Neural cell (in vitro differentiated cells): ENCODE data around the gene C1R. TPM values are rescaled to one million over a fixed set of nuclear protein-coding genes. Genes with fewer than 3 reads are reported as not detected.

Source experiments
- H2AFZ ChIP-seq: fragments of 200-600, 300-800 bp; sonication (generic), shearing (Covaris generic); 2 replicates; pipeline ENCODE4 v1.6.0; 2014; ENCODE audit warnings: low read depth, mild to moderate bottlenecking, antibody characterized with exemption, low read length, moderate library complexity
- H3F3A ChIP-seq: fragments of 200-600 bp; shearing (Covaris generic); 2 replicates; pipeline ENCODE4 v1.6.1; 2016; ENCODE audit warnings: mild to moderate bottlenecking, moderate library complexity, mixed read lengths, antibody characterized with exemption, low read length; ENCODE audit not compliant: insufficient read depth, poor library complexity, severe bottlenecking
- H3K27ac ChIP-seq: fragments of 200-600, 300-800 bp; sonication (generic), shearing (Covaris generic); 2 replicates; pipeline ENCODE4 v1.5.1; 2014; ENCODE audit warnings: mild to moderate bottlenecking, low read length, moderate library complexity
- H3K27me3 ChIP-seq: fragments of 300-800, 200-600 bp; sonication (generic), shearing (Covaris generic); 2 replicates; pipeline ENCODE4 v1.6.0; 2014; ENCODE audit warnings: mild to moderate bottlenecking, low read depth, low read length, moderate library complexity; ENCODE audit not compliant: insufficient read depth
- H3K36me3 ChIP-seq: fragments of 300-800, 200-600 bp; sonication (generic), shearing (Covaris generic); 2 replicates; pipeline ENCODE4 v1.5.1; 2014; ENCODE audit warnings: mild to moderate bottlenecking, antibody characterized with exemption, low read length, moderate library complexity; ENCODE audit not compliant: insufficient read depth
- H3K4me2 ChIP-seq: fragments of 300-800, 200-600 bp; sonication (generic), shearing (Covaris generic); 2 replicates; pipeline ENCODE4 v1.6.0; 2014; ENCODE audit warnings: mild to moderate bottlenecking, low read length
- H3K4me3 ChIP-seq: fragments of 300-800, 200-600 bp; sonication (generic), shearing (Covaris generic); 2 replicates; pipeline ENCODE4 v1.5.1; 2014; ENCODE audit warnings: mild to moderate bottlenecking, low read length, moderate library complexity
- H3K79me2 ChIP-seq: fragments of 200-600 bp; shearing (Covaris generic); replicated peaks from 2 replicates; pipeline ENCODE4 v1.6.0; 2014; ENCODE audit warnings: mild to moderate bottlenecking, low read length, moderate library complexity; ENCODE audit not compliant: insufficient read depth
- H3K9ac ChIP-seq: fragments of 300-800, 200-600 bp; sonication (generic), shearing (Covaris generic); 2 replicates; pipeline ENCODE4 v1.6.1; 2016; ENCODE audit warnings: mild to moderate bottlenecking, low read length, mixed read lengths
- H3K9me2 ChIP-seq: fragments of 200-600 bp; shearing (Covaris generic); 2 replicates; pipeline ENCODE4 v1.6.1; 2016; ENCODE audit warnings: mild to moderate bottlenecking, low read length, mixed read lengths; ENCODE audit not compliant: insufficient read depth
- H3K9me3 ChIP-seq: fragments of 200-600, 300-800 bp; sonication (generic), shearing (Covaris generic); 2 replicates; pipeline ENCODE4 v1.6.1; 2016; ENCODE audit warnings: mild to moderate bottlenecking, mixed run types, low read length, moderate library complexity, mixed read lengths
- H4K20me1 ChIP-seq: fragments of 200-600 bp; shearing (Covaris generic); 2 replicates; pipeline ENCODE4 v1.6.1; 2016; ENCODE audit warnings: mild to moderate bottlenecking, mixed run types; ENCODE audit not compliant: insufficient read depth
- CTCF ChIP-seq: fragments of 450-650 bp; IDR thresholded peaks from 2 replicates; pipeline ENCODE4 v1.5.1; 2014; ENCODE audit warnings: antibody characterized with exemption, mild to moderate bottlenecking, moderate library complexity; ENCODE audit not compliant: poor library complexity, severe bottlenecking
- EP300 ChIP-seq: fragments of 450-650 bp; conservative IDR thresholded peaks from 2 replicates; pipeline ENCODE4 v1.6.1; 2014; ENCODE audit warnings: antibody characterized with exemption, mild to moderate bottlenecking, moderate library complexity; ENCODE audit not compliant: poor library complexity, severe bottlenecking
- EZH2 ChIP-seq: fragments of 200-600, 300-800 bp; shearing (Covaris generic), sonication (generic); IDR thresholded peaks from 2 replicates; pipeline ENCODE4 v1.6.1; 2014; ENCODE audit warnings: antibody characterized with exemption, low read length, borderline replicate concordance, mild to moderate bottlenecking; ENCODE audit not compliant: insufficient read depth, poor library complexity, severe bottlenecking
- MXI1 ChIP-seq: fragments of 450-650 bp; conservative IDR thresholded peaks from 2 replicates; pipeline ENCODE4 v1.6.1; 2014; ENCODE audit warnings: antibody characterized with exemption, mild to moderate bottlenecking; ENCODE audit not compliant: poor library complexity, severe bottlenecking
- POLR2AphosphoS5 ChIP-seq: IDR thresholded peaks from 2 replicates; pipeline ENCODE4 v1.6.1; 2012
- RAD21 ChIP-seq: fragments of 450-650 bp; conservative IDR thresholded peaks from 2 replicates; pipeline ENCODE4 v1.6.1; 2014; ENCODE audit warnings: antibody characterized with exemption, mild to moderate bottlenecking, moderate library complexity
- REST ChIP-seq: IDR thresholded peaks from 2 replicates; pipeline ENCODE4 v1.6.1; 2012; ENCODE audit warnings: borderline replicate concordance
- SMC3 ChIP-seq: fragments of 450-650 bp; conservative IDR thresholded peaks from 2 replicates; pipeline ENCODE4 v1.6.1; 2014; ENCODE audit warnings: antibody characterized with exemption, mild to moderate bottlenecking, moderate library complexity; ENCODE audit not compliant: poor library complexity
- TAF1 ChIP-seq: IDR thresholded peaks from 2 replicates; pipeline ENCODE4 v1.6.1; 2012; ENCODE audit warnings: low read depth
- polyA plus RNA-seq: library from polyadenylated mRNA; depleted of rRNA; stranded (reverse); fragments of >200 nt; gene quantifications from 2 replicates; pipeline ENCODE4 v1.2.3, GENCODE V29; 2014

The C1R gene
- polyA plus RNA-seq, 1 donor from 2014 or later: 1.7 TPM

GRCh38 chr12:7109572-7109920 lies 17.3 kb upstream of the C1R start:
- H3K36me3 ChIP-seq: no peaks in the 10 kb centered on the region
- TF ChIP-seq MXI1 (no peak), RAD21 (no peak), EZH2 (no peak), EP300 (no peak), REST (no peak), CTCF (peak; percentile 2)
- no peak overlapping the region for H3K4me2 ChIP-seq
- H3K79me2 ChIP-seq: no peaks in the 10 kb centered on the region
- no peaks in the 10 kb centered on the region for H4K20me1 ChIP-seq
- no peaks in the 10 kb centered on the region for H3K9me3 ChIP-seq
- no peak overlapping the region for H3K4me3 ChIP-seq
- no peak overlapping the region for H3K9ac ChIP-seq
- H3F3A ChIP-seq: no peaks in the 10 kb centered on the region
- no peak overlapping the region for H3K27ac ChIP-seq
- no peaks in the 10 kb centered on the region for H3K9me2 ChIP-seq
- no peaks in the 10 kb centered on the region for H3K27me3 ChIP-seq
- H2AFZ ChIP-seq: no peak overlapping the region

- no peak within 1 kb of the TSS for H3K27ac ChIP-seq
- TF ChIP-seq EZH2: no peak
- no peak for TF ChIP-seq MXI1
- TF ChIP-seq POLR2AphosphoS5: no peak
- TF ChIP-seq TAF1: no peak
- TF ChIP-seq CTCF: peak; percentile 84
- peak; percentile 72 for TF ChIP-seq RAD21
- TF ChIP-seq REST: no peak
- peak; percentile 82 for TF ChIP-seq SMC3
- no peak for TF ChIP-seq EP300
These were observed 16.7 kb upstream of the C1R start, which contains the start of gene C1RL for GRCh38 chr12:7108796-7109571. TSS of gene C1RL (minus strand) at chr12:7109214. CDS start at chr12:7109180, 34 bp downstream.

More at GRCh38 chr12:7108796-7109571, 16.7 kb upstream of the C1R start, which contains the start of gene C1RL:
- H3K9me2 ChIP-seq: no peaks in the 10 kb centered on the region
- H3K79me2 ChIP-seq: no peaks in the 10 kb centered on the region
- H3K36me3 ChIP-seq: no peaks in the 10 kb centered on the region
- no peak within 1 kb of the TSS for H3K4me2 ChIP-seq
- H3F3A ChIP-seq: no peaks in the 10 kb centered on the region
- H3K4me3 ChIP-seq: peak within 1 kb of the TSS; percentile 43
- no peaks in the 10 kb centered on the region for H3K9me3 ChIP-seq
- no peaks in the 10 kb centered on the region for H3K27me3 ChIP-seq
- H3K9ac ChIP-seq: peak within 1 kb of the TSS; percentile 36
- no peaks in the 10 kb centered on the region for H4K20me1 ChIP-seq
- H2AFZ ChIP-seq: peak within 1 kb of the TSS; percentile 33
